Fibroblast of villous mesenchyme (primary cell): ENCODE results near the gene RAI14. TPM values are rescaled to one million over a fixed set of nuclear protein-coding genes. Genes with fewer than 3 reads are reported as not detected.
A peak's percentile ranks its signal among the peaks of the same experiment; 100 is the strongest.

Source experiments
- DNase-seq: peaks from one replicate; pipeline ENCODE4 v3.0.0-alpha.2; 2010; ENCODE audit warnings: low read depth
- H3K4me3 ChIP-seq: 2 replicates; pipeline ENCODE4 v1.5.1; 2011; ENCODE audit warnings: low read depth, mild to moderate bottlenecking, low read length
- total RNA-seq: library from RNA; depleted of rRNA; stranded (reverse); fragments of >200 nt; gene quantifications from 2 replicates; pipeline ENCODE4 v1.2.3, GENCODE V29; 2012
- TF ChIP-seq, protein P1 (sequence below): IDR thresholded peaks from 2 replicates; pipeline ENCODE4 v1.5.1; 2012; ENCODE audit warnings: low read depth, mild to moderate bottlenecking, low read length; ENCODE audit not compliant: insufficient read depth

The RAI14 gene
- total RNA-seq, 1 donor: 291 TPM

DNA sequence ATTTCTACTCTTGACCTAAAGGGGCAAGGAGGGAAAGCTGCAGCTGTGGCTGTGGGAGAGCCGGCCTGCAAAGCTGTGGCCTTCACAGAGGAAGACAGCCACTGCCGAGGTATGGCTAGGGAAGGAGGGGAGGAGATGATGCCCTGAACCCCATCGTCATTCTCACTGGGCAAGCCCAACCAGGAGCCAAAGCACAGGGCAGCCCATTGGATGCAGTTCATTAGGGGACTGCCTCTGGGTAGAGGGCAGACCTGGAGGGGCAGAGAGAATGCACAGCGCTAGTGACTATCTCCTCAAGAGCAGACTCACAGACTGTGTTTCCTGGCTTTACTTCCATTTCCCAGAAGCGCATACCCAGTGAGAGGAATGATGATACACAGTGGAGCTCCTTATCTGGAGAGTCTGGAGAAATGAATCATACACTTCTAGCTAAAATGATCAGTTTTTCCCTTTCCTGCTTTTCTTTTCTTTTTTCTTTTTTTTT lies 135.7 kb downstream of the RAI14 start:
- H3K4me3 ChIP-seq: peak overlapping the region; percentile 10
- DNase-seq: peak; percentile 76
- TF ChIP-seq, protein P1, sequence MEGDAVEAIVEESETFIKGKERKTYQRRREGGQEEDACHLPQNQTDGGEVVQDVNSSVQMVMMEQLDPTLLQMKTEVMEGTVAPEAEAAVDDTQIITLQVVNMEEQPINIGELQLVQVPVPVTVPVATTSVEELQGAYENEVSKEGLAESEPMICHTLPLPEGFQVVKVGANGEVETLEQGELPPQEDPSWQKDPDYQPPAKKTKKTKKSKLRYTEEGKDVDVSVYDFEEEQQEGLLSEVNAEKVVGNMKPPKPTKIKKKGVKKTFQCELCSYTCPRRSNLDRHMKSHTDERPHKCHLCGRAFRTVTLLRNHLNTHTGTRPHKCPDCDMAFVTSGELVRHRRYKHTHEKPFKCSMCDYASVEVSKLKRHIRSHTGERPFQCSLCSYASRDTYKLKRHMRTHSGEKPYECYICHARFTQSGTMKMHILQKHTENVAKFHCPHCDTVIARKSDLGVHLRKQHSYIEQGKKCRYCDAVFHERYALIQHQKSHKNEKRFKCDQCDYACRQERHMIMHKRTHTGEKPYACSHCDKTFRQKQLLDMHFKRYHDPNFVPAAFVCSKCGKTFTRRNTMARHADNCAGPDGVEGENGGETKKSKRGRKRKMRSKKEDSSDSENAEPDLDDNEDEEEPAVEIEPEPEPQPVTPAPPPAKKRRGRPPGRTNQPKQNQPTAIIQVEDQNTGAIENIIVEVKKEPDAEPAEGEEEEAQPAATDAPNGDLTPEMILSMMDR: no peak

DNA sequence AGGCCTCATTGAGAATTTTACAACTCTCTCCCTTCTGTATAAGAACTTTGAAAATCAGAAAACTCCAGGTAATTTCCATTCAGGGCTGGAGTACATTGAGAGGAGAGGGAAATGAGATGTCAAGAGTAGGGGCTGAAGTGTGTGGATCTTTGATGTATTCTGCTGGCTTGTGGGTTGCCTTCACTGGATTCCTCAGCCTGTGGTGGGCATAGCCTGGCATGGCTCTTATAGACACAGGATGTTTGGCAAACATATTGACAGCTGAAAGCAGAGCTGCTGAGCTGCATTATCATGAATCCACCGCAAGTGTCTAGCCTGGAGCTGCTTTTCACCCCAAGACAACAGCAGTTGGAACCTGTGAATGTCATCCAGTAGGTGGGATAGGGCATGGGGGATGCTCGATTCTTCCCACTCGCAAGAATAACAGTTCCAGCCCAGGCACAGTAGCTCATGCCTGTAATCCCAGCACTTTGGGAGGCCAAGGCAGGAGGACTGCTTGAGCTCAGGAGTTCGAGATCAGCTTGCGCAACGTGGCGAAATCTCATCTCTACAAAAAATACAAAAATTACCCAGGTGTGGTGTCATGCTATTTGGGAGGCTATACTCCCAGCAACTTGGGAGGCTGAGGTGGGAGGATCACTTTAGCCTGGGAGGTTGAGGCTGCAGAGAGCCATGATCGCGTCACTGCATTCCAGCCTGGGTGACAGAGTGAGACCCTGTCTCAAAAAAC lies 146.9 kb downstream of the RAI14 start:
- no peak overlapping the region for H3K4me3 ChIP-seq
- DNase-seq: no peak
- TF ChIP-seq, protein P1: no peak

DNA sequence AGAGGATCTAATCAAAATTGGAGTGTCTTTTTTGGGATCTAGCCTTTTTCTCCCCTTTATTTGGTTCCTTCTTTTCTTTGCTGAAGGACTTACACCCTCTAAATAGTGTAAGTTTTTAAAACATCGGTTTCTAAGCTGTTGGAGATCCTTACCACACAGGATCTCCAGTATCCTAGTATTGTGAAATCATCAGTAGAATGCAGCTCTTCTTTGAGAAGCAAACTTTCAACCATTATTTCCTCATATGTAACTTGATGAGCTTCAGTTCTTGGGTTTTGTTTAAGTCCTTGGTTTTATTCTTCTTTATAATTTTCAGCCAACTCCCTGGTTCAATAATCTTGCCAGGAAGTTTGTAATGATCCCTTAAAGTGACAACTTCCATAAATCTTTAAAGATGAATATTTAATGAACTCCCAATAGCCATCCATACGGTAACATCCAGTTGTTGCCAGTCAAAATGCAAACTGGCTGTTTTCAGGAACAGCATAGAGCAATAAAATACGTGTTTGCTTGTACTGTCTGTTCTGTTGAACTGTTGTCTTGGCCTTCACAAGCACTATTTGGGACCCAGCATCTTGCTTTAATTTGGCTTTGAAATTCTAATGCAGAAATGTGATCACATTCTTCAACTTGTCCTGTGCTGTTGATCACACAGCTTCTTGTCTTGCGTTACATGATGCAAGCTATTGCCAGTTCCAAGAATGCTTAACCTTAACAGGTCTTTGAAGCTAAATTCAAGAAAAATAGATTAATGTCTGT lies 148.0 kb downstream of the RAI14 start:
- TF ChIP-seq, protein P1: no peak
- H3K4me3 ChIP-seq: no peak overlapping the region
- DNase-seq: peak; percentile 53

DNA sequence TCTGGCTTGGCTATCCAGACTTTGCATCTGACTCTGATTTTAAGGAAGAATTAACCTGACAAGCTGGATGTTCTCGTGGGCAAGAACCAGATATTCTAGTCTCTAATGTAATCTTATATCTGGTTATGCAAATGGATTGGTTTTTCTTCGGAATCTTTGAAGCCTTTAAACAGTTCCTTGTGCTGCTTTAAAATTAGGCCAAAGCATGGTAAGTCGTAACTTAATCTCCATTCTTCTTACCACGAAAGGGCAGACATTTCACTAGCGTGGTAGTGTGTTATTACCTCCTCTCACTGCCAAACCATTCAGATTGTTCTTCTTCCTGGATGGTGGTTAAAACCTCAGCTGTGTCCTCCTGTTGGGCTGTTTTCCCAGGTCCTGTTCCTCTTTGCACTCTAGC lies 148.8 kb downstream of the RAI14 start:
- H3K4me3 ChIP-seq: no peak overlapping the region
- TF ChIP-seq, protein P1: no peak
- no peak for DNase-seq

DNA sequence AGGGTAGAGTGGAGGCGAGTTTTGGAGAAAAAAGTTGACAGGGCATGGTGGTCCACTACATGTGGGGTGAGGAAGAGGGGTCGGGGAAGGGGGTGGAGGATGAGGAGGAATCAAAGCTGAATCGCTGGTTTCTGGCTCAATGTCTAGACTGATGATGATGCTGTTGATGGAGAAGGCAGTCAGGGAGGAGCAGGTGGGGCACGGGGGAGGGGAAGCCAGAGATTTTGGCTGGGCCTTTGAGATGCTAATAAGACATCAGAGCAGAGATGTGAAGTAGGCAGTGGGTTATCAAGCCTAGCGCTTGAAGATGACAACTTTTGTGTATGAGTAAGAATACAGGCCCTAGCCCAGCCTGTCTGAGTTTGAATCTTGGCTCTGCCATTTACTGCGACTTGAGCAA lies 150.4 kb downstream of the RAI14 start:
- H3K4me3 ChIP-seq: no peak overlapping the region
- TF ChIP-seq, protein P1: no peak
- no peak for DNase-seq

DNA sequence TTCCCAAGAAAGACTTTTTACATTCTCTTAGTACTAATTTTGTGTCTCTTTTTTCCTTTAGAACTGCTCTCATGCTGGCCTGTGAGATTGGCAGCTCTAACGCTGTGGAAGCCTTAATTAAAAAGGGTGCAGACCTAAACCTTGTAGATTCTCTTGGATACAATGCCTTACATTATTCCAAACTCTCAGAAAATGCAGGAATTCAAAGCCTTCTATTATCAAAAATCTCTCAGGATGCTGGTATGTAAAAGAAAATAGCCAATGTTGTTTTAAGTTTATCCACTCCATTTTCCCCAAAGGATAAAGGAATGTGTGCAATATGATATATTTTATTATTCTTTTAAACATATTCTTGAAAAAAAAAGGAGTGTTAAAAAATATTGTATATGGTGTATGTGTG lies 155.6 kb downstream of the RAI14 start:
- no peak overlapping the region for H3K4me3 ChIP-seq
- DNase-seq: no peak
- TF ChIP-seq, protein P1: no peak
